Stromal cell of bone marrow (primary cell): ENCODE measurements around the gene PLIN5.
"Not testable (repeated sequence)": the region's sequence is repeated elsewhere in the genome, so short reads cannot be mapped to it uniquely, and the experiment has no call there.

Experiments used
- DNase-seq: peaks from one replicate; pipeline ENCODE4 v3.0.0-alpha.2; 2012; ENCODE audit warnings: low read depth

Gene PLIN5

DNA sequence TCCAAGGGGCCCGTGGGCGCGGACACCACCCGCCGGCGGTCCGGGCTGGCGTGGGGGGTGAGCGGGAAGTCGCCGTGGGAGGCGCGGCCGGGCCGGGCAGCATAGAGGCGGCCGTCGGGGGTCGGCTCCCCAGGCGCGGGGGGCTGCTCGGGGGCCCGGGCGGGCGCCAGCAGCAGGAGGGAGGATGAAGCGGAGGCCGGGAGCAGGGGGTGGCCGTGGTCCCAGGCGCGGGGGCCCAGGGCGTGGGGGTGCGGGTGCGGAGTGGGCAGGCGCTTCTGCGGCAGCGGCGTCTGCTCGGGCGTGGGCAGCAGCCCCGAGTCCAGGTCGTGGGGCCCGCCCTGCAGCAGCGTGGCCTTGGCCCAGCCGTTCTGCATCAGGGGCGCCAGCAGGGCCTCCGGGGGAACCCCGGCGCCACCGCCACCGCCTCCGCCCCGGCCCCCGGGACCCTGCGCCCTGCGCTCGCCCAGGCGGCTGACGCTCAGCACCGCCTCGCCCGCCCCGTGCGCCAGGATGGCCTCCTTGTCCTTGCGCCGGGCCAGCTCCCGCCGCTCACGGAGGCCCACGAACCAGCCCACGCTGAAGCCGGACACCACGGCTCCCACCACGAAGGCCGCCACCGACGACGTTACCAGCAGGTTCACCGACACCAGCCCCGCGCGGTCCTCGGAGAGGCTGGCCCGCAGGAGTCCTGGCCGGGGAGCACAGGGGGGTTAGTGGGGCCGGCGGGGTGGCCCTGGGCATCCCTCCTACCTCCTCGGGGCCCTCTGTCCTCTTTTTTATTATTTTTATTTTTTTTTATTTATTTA is 9.0 kb upstream of the PLIN5 start:
- no peak for DNase-seq

DNA sequence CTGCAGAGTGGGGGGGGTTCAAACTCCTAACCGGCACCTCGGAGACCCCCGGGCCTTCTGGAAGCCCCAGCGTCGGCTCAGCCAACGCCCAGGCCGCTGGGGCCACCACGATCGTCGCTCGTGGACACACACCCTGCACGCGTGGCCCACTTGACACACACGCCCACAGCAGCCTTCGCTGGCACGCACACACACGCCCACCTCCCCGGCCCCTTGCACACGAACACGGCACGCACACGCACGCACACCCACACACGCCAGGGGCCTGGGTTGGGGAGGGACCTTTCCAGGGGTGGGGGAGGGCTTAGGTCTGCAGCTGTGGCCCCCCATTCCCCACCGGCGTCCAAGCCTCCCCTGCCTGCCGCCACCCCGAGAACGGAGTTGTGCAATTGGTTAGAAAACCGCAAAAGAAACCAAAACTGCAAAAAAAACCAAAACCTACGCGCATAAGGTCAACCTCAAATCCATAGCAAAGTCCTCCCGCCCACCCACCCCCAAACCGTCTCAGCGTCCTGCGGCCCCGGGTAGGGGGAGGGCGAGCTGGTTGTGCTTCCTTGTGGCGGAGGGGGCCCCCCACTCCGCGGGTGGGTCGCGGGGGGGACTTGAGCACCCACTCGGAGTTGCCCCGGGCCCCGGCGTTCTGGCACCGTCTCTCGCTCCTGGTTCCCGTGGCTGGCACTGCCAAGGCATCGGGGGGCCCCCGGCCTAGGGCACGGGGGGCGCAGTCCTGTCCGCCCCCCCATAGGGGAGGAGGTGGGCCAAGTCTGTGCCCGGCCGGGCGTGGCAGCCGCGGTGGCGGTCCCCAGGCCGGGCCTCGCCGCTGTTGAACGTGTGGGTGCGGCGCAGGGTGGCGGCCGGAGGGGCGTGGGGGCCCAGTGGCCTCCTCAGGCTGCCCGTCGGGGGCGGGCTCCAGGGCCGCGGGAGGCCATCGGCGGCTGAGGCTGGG is 8.1 kb upstream of the PLIN5 start:
- DNase-seq = no peak

- not testable (repeated sequence) for DNase-seq
Observed at GRCh38 chr19:4541806-4542145, 6.8 kb upstream of the PLIN5 start.

GRCh38 chr19:4541114-4541805 is 6.2 kb upstream of the PLIN5 start:
- DNase-seq = no peak

GRCh38 chr19:4539693-4540581 is 4.9 kb upstream of the PLIN5 start, which contains the start of gene LRG1:
TSS of gene LRG1 (minus strand) at chr19:4540036. CDS start at chr19:4540013, 23 bp downstream.
- no peak for DNase-seq

- DNase-seq = no peak
Observed at GRCh38 chr19:4539169-4539692, 4.2 kb upstream of the PLIN5 start.

DNA sequence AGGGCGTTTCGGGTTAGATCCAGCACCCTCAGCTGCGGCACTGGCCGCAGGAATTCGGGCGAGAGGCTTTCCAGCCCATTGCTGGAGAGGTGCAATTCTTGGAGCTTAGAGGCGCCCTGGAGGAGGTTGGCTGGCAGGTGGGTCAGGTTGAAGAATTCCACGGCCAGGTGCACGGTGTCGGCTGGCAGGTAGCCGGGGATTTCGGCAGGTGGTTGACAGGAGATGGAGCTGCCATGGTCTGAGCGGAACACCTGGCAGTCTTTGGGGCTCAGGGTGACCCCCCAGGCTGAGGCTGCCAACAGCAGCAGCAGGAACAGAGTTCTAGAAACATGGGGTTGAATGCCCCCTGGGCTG is 3.6 kb upstream of the PLIN5 start:
- DNase-seq = no peak

- no peak for DNase-seq
Observed at GRCh38 chr19:4537953-4538600, 3.1 kb upstream of the PLIN5 start.

GRCh38 chr19:4536798-4537197 is 1.8 kb upstream of the PLIN5 start:
- DNase-seq = no peak

DNA sequence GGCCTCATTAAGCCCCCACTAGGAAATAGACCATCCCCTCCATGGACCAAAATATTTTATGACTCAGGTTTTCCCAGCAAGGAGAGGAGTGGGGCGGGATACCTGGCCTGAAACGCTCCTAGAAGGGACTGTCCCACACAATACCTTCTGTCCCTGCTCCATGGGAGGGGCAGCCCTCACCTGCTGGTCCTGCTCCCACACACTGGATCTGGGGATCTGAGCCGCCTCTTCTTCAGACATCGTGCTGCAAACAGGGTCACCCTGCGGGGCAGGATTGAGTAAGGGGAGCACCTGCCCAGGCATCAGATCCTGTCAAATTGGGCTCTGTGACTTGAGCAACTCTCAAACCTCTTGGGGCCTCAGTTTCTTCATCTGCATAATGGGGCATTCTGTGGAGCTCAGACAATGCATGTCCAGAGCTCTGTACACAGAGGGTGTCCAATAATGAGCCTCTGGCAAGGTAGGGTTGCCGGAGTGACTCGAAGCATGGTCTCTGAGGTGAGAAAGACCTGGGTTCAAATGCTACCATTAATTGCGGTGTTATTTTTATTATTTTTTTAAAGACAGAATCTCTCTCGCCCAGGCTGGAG is 1.1 kb downstream of the PLIN5 start:
- no peak for DNase-seq

DNA sequence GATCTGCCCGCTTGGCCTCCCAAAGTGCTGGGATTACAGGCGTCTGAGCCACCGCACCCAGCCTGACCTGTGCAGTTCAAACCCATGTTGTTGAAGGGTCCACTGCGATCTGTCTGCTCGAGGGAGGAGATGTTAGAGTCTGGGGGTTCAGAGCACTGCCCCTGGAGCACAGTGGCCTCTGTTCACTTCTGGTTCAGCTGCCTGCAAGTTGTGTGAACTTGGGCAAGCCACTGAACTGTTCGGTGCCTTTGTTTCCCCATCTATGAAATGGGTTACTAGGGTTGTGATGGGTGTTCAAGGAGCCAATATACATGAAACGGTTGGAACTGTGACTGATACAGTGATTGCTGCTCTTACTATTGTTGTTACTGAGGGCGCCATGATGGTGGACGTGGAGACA is 1.7 kb downstream of the PLIN5 start:
- no peak for DNase-seq

- DNase-seq = no peak
Observed at GRCh38 chr19:4531562-4532165, 3.4 kb downstream of the PLIN5 start.

DNA sequence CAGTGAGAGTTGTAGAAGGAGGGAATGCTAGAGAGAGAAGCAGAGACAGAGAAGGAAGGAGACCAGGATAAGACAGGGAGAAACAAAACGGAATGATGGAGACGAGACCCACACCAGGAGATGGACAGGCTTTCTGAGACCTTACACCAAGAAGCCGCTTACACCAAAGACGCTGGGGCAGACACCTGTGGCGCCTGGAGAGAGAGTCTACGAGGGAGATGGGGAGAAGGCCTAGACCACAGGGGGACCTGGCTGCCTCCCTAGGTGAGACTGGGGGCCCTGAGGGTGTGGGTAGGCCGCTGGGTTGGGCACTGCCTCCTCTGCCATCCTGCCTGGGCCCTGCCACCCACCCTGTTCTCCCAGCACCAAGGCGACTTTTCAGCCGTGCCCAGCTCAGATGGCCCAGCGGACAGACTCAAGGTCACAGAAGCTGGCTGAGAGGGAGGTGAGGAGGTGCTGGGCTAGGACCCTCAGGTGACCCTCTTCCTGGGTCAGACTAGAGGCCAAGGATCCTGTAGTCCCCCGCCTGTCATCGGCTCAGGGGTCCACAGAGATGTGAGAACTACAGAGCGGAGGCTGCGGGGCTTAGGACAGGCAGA is 5.0 kb downstream of the PLIN5 start:
- DNase-seq = no peak

- DNase-seq = no peak
Observed at GRCh38 chr19:4528843-4529242, 6.2 kb downstream of the PLIN5 start.

DNA sequence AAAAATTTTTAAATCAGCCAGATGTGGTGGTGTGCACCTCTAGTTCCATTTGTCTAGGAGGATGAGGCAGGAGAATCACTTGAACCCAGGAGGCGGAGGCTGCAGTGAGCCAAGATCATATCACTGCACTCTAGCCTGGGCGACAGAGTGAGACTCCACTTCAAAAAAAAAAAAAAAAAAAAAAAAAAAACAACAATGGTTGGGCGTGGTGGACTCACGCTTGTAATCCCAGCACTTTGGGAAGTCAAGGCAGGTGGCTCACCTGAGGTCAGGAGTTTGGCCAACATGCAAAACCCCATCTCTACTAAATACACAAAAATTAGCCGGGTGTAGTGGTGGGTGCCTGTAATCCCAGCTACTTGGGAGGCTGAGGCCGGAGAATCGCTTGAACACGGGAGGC is 7.6 kb downstream of the PLIN5 start:
- not testable (repeated sequence) for DNase-seq

DNA sequence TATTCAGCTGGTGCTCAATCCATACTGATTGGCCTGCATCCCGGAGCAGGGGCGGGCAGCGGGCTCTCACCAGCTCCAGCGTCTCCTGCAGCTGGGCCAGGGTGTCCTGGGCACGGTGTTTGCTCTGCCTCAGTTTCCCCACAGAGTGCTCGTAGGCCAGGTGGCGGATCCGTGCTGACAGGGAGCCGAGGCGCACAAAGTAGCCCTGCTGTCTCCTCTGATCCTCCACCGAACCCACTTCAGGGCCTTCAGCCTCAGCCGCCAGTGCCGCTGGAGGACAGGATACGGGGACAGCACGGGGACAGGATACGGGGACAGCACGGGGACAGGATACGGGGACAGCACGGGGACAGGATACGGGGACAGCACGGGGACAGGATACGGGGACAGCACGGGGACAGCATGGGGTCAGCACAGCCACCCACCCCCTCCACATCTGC is 9.4 kb downstream of the PLIN5 start:
- DNase-seq = no peak

DNA sequence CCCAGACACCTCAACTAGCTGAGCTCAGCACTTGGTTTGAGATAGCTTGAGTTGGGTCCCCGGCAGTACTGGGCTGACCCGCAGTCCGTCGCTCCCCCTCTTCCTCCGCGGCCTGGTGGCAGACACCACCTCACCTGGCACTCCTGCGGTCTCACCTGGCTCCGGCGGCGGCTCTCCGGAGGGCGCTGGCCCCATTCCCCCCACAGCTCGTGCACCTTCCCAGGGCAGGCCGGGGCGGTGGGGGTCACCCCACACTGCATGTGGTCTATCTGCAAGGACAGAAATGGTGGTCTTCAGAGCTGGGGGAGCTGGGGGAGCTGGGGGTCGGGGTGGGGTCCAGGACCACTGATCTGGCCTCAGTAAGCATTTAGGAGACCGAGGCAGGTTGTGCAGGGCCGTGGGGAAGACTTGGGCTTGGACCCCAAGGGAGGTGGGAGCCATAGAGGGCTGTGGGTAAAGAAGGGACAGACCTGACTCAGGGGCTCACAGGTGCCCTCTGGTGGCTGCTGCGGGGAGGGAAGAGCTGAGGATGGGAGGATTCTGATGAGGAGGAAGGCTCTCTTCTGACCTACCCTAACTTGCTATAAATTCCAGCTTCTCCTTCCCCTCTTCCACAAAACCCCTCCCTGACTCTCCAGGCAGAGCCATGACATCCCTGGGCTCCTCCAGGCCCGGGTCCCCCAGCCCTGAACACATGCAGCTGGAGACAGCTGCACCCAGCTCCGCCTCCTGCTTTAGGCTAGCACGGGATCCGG is 10.0 kb downstream of the PLIN5 start:
- DNase-seq = no peak

DNA sequence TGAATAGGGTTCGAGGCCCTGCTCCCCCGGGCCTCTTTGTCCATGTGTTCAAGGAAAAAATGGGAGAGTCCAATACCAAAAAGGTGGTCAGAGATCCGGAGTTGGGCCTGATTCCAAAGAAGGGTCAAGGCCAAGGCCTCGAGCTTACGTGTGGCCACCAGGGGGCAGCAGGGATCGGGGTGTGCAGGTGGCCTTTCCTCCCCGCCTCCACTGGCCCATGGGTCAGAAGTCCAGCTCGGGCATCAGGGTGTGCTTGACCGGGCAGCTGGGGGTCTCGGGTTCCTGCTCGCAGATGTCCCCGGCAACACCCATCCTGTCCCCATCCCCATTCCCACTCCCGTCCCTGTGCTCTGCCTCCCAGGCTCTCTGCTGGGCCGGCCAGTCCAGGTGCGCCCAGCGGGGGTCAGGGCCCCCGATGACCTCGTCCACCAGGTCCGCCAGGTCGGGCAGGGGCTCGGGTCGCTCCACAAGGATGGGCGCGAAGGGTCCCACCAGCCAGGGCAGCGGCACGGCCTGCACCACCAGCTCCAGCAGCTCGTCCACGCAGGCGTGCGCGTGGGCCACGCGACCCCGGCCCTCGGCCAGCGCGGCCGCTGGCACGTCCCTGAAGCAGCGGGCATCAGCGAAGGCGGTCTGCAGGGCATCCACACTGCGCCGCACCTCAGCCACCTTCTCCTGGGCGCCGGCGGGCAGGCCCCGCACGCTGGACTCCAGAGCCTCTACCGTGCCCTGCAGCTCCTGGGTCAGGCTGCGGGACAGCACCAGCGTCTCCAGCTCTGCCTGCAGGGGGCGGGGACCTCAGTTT is 11.5 kb downstream of the PLIN5 start:
- DNase-seq = no peak
